NOMO-1 (cell line): Measurements from ENCODE around the gene REX1BD.
A peak's percentile ranks its signal among the peaks of the same experiment; 100 is the strongest.
"Not testable (repeated sequence)": the region's sequence is repeated elsewhere in the genome, so short reads cannot be mapped to it uniquely, and the experiment has no call there.

Experiments used
- DNase-seq, 2 experiments: peaks; one replicate each; lab custom pipeline; 2025; ENCODE audit not compliant: unreplicated experiment in 2 of 2; lab: John Stamatoyannopoulos, UW

Gene REX1BD

GRCh38 chr19:18576383-18576782 lies 12.2 kb upstream of the REX1BD start:
- DNase-seq, result no peak

DNA sequence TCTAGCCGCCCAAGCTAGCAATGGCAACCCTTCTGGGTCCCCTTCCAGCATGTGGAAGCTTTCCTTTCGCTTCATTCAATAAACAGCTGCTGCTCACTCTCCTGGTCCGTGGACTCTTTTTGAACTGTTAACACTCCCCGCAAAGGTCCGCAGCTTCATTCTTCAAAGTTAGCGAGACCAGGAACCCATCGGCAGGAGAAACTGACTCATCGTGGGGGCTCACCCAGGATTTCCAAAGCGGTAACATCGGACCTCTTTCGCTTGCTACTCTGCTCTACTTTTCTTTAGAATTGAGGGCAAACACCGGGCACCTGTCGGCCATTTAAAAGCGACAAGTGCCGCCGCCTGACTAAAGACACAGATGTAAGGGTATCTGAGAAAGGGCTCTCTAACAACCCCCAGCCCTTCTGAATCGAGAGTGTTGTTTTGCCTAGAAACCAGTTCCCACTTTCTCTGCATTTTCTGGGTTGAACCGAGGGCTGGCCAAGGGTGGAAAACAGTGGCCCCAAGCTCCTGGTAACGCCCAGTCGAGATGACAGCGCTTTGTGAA lies 11.2 kb upstream of the REX1BD start:
- no peak for DNase-seq

- no peak for DNase-seq
Measured at GRCh38 chr19:18580311-18580710, 8.3 kb upstream of the REX1BD start.

DNA sequence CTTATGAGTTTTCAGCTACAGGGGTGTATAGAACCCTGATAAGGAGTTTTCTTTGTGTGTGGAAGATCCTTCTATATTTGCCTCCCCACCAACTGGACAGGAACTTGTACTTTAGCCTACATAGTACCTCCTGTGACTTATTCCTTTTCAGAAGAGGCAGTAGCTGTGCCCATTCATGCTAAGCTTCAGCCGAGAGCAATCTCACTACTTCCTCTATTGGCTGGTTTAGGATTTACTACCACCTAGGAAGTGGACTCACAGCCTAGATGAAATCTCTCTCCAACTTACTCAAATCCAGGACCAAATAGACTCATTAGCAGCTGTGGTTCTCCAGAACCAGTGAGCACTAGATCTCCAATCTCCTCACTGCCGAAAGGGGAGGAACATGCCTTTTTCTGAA lies 2.3 kb upstream of the REX1BD start:
- DNase-seq, result peak; percentile 15 to 71

- DNase-seq, result no peak
Measured at GRCh38 chr19:18587561-18587960, 1.0 kb upstream of the REX1BD start.

- no peak for DNase-seq
Measured at GRCh38 chr19:18587962-18588610, 512 bp upstream of the REX1BD start.

DNA sequence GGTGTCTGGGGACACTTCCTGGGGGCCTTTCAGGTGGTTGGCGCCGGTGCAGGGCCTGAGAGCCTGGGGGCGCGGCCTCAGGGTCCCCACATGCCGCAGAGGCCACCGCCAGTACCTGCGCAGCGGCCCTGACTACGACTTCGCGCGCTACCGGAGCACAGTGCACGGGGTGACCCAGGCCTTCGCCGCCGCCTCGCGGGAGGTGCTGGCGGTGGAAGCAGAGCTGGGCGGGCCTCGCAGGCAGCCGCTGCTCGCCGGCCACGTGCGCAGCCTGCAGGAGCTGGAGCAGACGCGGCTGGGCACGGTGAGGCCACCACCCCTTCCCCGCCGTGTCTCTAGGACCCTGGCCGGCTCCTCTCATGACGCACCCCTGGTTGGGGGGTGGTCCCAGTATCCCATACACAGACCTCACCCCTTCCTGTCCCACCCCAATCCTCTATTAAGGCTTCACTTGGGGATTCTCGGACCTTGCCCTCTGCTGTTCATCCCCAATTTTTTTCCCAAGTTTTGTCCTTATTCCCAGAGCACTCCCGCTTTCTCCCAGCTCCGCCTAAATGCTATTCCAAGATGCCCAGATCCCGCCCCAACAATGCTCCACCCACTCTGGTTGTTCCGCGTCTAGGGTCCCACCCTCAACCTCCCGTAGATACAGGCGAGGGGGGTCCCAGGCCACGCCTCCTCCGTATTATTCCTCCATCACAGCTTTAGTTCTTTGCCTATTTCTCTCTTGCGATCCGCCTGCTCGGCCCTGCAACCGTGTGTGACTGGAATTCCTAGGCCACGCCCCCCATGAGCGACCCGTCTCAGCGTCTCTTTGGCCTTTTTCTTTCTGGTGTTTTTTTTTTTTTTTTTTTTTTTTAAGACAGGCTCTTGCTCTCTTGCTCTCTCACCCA lies 1.0 kb downstream of the REX1BD start:
- DNase-seq, result peak; percentile 66 to 73

GRCh38 chr19:18590273-18591272 lies 2.0 kb downstream of the REX1BD start:
- no peak for DNase-seq

- no peak for DNase-seq
Measured at GRCh38 chr19:18591735-18592385, 3.3 kb downstream of the REX1BD start.

DNA sequence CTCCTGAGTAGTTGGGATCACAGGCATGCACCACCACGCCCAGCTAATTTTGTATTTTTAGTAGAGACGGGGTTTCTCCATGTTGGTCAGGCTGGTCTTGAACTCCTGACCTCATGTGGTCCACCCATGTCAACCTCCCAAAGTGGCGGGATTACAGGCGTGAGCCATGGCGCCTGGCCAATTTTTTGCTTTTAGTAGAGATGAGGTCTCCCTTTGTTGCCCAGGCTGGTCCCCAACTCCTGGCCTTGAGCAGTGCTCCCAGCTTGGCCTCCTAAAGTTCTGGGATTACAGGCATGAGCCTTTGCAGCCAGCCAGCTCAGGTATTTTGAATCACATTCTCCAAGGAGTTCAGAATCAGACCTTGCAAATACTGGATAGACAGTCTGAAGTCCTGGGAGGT lies 4.1 kb downstream of the REX1BD start:
- not testable (repeated sequence) for DNase-seq

- no peak for DNase-seq
Measured at GRCh38 chr19:18593367-18594095, 4.9 kb downstream of the REX1BD start.

GRCh38 chr19:18594096-18594823 lies 5.7 kb downstream of the REX1BD start:
- peak; percentile 77 to 84 for DNase-seq

GRCh38 chr19:18594824-18595373 lies 6.3 kb downstream of the REX1BD start:
- DNase-seq, result no peak

DNA sequence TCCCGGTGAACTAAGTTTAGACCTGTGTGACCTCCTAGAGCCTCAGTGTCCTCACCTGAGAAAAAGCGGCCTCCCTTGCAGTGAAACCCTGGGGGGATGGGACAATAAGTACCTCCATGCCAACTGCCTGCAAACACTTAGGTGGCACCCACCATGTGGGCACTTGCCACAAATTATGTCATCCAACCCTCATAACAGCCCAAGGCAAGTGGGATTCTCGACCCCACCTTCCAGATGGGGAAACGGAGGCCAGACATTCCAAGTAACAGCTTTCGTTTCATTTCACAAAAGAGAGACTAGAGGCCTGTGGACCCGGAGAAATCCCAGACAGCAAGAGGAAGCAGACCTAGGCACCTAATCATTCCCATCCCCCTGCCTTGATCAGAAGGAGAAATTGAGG lies 6.9 kb downstream of the REX1BD start:
- DNase-seq, result no peak

DNA sequence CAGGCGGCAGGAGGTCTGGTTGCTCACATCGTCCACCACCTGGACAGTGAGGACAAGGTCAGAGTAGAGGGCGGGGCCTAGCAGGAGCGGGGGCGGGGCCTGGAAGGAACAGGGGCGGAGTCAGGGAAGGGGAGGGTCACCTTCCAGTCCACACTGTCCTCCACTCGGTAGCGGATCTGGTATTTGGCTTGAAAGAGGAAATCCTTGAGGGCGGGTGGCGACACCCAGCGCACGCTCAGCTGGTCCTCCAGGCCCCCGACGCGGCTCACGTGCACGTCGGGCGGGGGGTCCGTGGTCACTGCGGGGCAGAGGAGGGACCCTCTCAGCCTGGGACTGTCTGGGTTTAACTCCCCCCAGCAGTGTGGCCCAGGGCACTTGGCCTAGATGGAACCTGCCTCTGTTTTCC lies 8.2 kb downstream of the REX1BD start:
- peak; percentile 27 to 51 for DNase-seq

DNA sequence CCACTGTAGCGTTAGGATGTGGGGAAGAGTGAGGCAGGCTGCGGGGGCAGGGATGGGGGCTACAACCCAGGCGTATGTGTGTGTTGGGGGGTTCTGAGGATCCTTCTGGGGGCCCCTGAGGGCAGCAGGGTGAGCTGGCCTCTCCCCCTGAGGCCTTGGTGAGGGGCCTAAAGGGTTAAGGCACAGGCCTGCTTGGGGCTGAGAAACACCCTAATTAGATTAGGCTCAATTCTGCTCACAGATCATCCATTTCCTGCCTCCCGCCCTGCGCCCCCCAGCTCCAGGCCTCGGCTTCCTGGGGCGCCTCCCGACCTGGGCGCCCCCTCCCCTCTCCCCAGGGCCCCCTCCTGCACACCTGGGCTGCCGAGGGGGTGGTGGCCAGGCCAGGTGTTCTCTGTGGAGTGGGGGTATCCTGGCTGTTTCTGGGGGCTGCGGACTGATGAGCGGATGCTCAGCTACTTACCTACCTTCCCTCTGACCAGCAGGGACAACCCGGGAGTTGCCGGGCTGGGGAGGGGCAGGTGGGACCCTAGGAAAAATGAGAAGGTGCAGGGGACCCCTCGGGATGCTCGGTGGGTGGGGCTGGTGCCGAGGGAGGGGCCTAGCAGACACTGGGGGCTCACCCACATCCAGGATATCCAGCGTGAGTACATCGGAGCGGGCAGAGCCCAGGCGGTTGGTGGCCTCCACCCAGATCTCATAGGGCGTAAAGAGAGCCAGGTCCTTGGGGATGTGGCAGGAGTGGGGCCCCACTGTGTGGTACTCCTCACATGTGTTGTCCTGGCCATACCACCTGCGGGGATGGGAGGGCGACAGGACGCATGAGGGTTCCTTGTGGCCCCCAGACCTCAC lies 9.4 kb downstream of the REX1BD start:
- no peak for DNase-seq

DNA sequence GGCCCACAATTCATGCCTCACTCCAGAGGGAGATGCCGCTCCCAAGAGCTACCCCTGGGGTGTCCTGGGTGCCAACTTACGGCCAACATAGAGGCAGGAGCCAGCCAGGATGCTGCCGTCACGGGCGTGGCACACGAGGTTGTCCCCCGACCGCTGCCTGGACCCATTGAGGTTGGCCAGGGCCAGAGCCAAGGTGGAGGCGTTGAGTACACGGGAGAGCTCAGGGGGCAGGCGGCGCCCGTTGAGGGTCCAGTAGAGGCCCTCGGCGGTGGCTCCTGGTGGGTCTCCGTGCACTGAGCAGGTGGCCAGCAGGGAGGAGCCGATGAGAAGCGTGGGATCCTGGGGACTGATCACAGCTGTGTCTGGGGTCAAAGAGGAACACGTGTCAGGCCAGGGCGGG lies 10.9 kb downstream of the REX1BD start:
- DNase-seq, result no peak
